Endothelial cell of umbilical vein (primary cell): ENCODE data around the gene HIPK1. TPM values are rescaled to one million over a fixed set of nuclear protein-coding genes. Genes with fewer than 3 reads are reported as not detected.

Source experiments
- BruUV-seq: library from RNA; stranded (reverse); fragments of 400-500 nt; replicated peaks from 2 replicates; lab custom pipeline; 2021; lab: Mats Ljungman, UMichigan
- CTCF ChIA-PET: fragments of 300-600, 350-600 bp; sonication (Branson Sonifier 250); formaldehyde crosslinking; loops from one replicate; lab custom pipeline; 2021; ENCODE audit warnings: antibody characterized with exemption, inconsistent platforms; lab: Charles Lee
- POLR2A ChIA-PET: fragments of 300-600, 350-600 bp; sonication (Branson Sonifier 250); formaldehyde crosslinking; loops from one replicate; lab custom pipeline; 2021; ENCODE audit warnings: antibody characterized with exemption, inconsistent platforms; lab: Charles Lee
- DNase-seq: peaks from one replicate; pipeline ENCODE4 v3.0.0-alpha.2; 2011; ENCODE audit warnings: low read depth, low spot score
- FAIRE-seq: peaks from 2 replicates; lab custom pipeline; 2011; peaks lifted over from hg19 to GRCh38; lab: Jason Lieb, UNC
- H2AFZ ChIP-seq: 2 replicates; pipeline ENCODE4 v1.6.0; 2012; ENCODE audit warnings: low read depth, low read length, control low read depth, inconsistent platforms
- H3K27ac ChIP-seq: 2 replicates; pipeline ENCODE4 v1.5.1; 2011; ENCODE audit warnings: low read depth, mild to moderate bottlenecking, control low read depth, low read length, moderate library complexity; ENCODE audit not compliant: insufficient read depth
- H3K27me3 ChIP-seq, 2 experiments: 2 replicates each; pipeline versions ENCODE4 v1.6.0 to v1.6.1; 2011; ENCODE audit warnings: low read length in 2 of 2, mixed read lengths in 1 of 2; ENCODE audit not compliant: control insufficient read depth in 2 of 2, insufficient read depth in 2 of 2
- H3K36me3 ChIP-seq, 2 experiments: 2 replicates in 1 of 2; 3 replicates in 1 of 2; pipeline ENCODE4 v1.5.1; 2011; ENCODE audit warnings: low read length in 2 of 2, mild to moderate bottlenecking in 1 of 2, moderate library complexity in 1 of 2; ENCODE audit not compliant: control insufficient read depth in 2 of 2, insufficient read depth in 2 of 2; ENCODE audit errors: extremely low read depth in 1 of 2
- H3K4me1 ChIP-seq: 3 replicates; pipeline ENCODE4 v1.5.1; 2011; ENCODE audit warnings: mild to moderate bottlenecking, low read length; ENCODE audit not compliant: control insufficient read depth, insufficient read depth; ENCODE audit errors: extremely low read depth
- H3K4me2 ChIP-seq: 2 replicates; pipeline ENCODE4 v1.6.1; 2011; ENCODE audit warnings: low read length, control low read depth, mixed read lengths; ENCODE audit not compliant: insufficient read depth
- H3K4me3 ChIP-seq, 3 experiments: fragments of 200-600 bp in 1 of 3; sonication (generic), shearing (Covaris generic) in 1 of 3; replicated peaks in 1 of 3; 2 replicates each; pipeline ENCODE4 v1.5.1; 2011 to 2016; ENCODE audit warnings: control low read depth in 3 of 3, low read length in 3 of 3, mild to moderate bottlenecking in 2 of 3, inconsistent platforms in 1 of 3, low read depth in 1 of 3, moderate library complexity in 1 of 3; ENCODE audit not compliant: insufficient read depth in 1 of 3
- H3K79me2 ChIP-seq: 2 replicates; pipeline ENCODE4 v1.6.0; 2012; ENCODE audit warnings: low read length, inconsistent platforms; ENCODE audit not compliant: control insufficient read depth, insufficient read depth
- H3K9ac ChIP-seq: replicated peaks from 2 replicates; pipeline ENCODE3; 2011; ENCODE audit warnings: low read length, control low read depth; ENCODE audit not compliant: insufficient read depth; ENCODE audit errors: extremely low read depth
- H3K9me1 ChIP-seq: replicated peaks from 3 replicates; pipeline ENCODE4 v1.6.0; 2011; ENCODE audit warnings: mild to moderate bottlenecking, low read length; ENCODE audit not compliant: control insufficient read depth, insufficient read depth; ENCODE audit errors: extremely low read depth
- H3K9me3 ChIP-seq: replicated peaks from 2 replicates; pipeline ENCODE4 v1.5.1; 2012; ENCODE audit warnings: low read length, inconsistent platforms; ENCODE audit not compliant: control insufficient read depth, insufficient read depth
- H4K20me1 ChIP-seq: replicated peaks from 2 replicates; pipeline ENCODE3; 2011; ENCODE audit warnings: mild to moderate bottlenecking, low read length; ENCODE audit not compliant: control insufficient read depth, insufficient read depth; ENCODE audit errors: extremely low read depth
- EZH2 ChIP-seq: IDR thresholded peaks from 2 replicates; pipeline ENCODE4 v1.6.1; 2012; ENCODE audit warnings: borderline replicate concordance, low read depth, mild to moderate bottlenecking, moderate library complexity, low read length, inconsistent platforms; ENCODE audit not compliant: severe bottlenecking
- FOS ChIP-seq: IDR thresholded peaks from 2 replicates; pipeline ENCODE4 v1.6.1; 2011; ENCODE audit warnings: mild to moderate bottlenecking, low read length, moderate library complexity, borderline replicate concordance; ENCODE audit not compliant: insufficient read depth
- GATA2 ChIP-seq: IDR thresholded peaks from 2 replicates; pipeline ENCODE4 v1.7.0; 2011; ENCODE audit warnings: low read depth, mild to moderate bottlenecking, moderate library complexity, mixed read lengths, low read length; ENCODE audit not compliant: insufficient read length, insufficient read depth
- JUN ChIP-seq: IDR thresholded peaks from 2 replicates; pipeline ENCODE4 v1.6.1; 2011; ENCODE audit warnings: borderline replicate concordance, low read depth; ENCODE audit not compliant: insufficient read length, insufficient read depth
- MYC ChIP-seq: IDR thresholded peaks from one replicate; pipeline ENCODE4 v1.6.1; 2011; ENCODE audit warnings: mild to moderate bottlenecking, low read depth, low read length
- POLR2A ChIP-seq: IDR thresholded peaks from 2 replicates; pipeline ENCODE4 v1.6.1; 2012; ENCODE audit warnings: low read depth, mild to moderate bottlenecking, control low read depth, low read length
- POLR2AphosphoS5 ChIP-seq: IDR thresholded peaks from 2 replicates; pipeline ENCODE4 v1.6.1; 2012; ENCODE audit warnings: low read depth, mild to moderate bottlenecking, control low read depth, low read length, moderate library complexity; ENCODE audit not compliant: insufficient read depth
- dilution Hi-C: fragments of 300-500 bp; cut with MboI; formaldehyde crosslinking; loops from one replicate; pipeline ENCODE4 v1.15.0; 2019; ENCODE audit warnings: low sequenced_read_pairs; ENCODE audit not compliant: extremely low pct_ligation_motif_present
- intact Hi-C: fragments of 100-400 bp; cut with micrococcal nuclease; formaldehyde crosslinking; loops from one replicate; pipeline ENCODE4 v1.10.0; 2022
- polyA plus RNA-seq, 4 experiments: library from polyadenylated mRNA; depleted of rRNA in 3 of 4; stranded (reverse) in 3 of 4; unstranded in 1 of 4; fragments of >200 nt; gene quantifications; 2 replicates each; pipeline versions ENCODE4 v1.2.1 to v1.2.3, GENCODE V29; 2011 to 2012; ENCODE audit warnings: missing spikeins in 1 of 4
- total RNA-seq: library from RNA; stranded (reverse); gene quantifications from 2 replicates; pipeline ENCODE4 v1.2.3, GENCODE V29; 2021
- TF ChIP-seq, protein P1 (sequence below), 2 donors: IDR thresholded peaks; 1 replicate in 1 of 2; 2 replicates in 1 of 2; pipeline ENCODE4 v1.5.1; 2011; ENCODE audit warnings: low read length in 2 of 2, mild to moderate bottlenecking in 2 of 2, moderate library complexity in 2 of 2, control low read depth in 1 of 2, inconsistent platforms in 1 of 2, low read depth in 1 of 2; ENCODE audit not compliant: insufficient read depth in 1 of 2; ENCODE audit errors: extremely low read depth in 1 of 2

The HIPK1 gene
- total and polyA plus RNA-seq, 2 donors (not counting 3 experiments of a cell fraction or from before 2014, with no cell fraction given) = 39.3 to 56.1 TPM

DNA sequence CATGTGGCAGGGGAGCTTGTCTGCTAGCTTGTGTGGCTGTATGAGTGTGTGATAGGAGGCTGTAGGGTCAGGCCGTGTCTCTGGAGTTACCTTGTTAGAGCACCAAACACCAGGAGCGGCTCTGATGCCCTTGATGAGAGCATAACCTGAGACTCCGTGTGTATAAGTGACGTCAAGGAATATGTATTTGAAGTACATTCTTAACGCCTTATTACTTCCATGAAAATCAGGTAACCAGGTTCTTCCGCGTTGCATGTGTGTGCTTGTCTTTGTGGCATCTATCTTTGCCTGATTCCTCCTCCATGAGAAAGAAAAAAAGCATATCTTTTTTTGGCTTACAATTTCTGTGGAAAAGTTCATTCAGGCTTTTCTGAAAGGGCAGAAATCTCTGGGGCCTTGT, 54.7 kb downstream of the HIPK1 start:
- intact Hi-C loops = no loop called here
- DNase-seq (no peak), FAIRE-seq (no peak)
- Histone ChIP-seq H4K20me1 (no peaks in the 10 kb centered on the region), H3K4me1 (peaks cover 25% of the 10 kb centered on the region), H3K27ac (no peak overlapping the region), H3K27me3 (no peaks in the 10 kb centered on the region), H3K79me2 (no peaks in the 10 kb centered on the region), H2AFZ (no peak overlapping the region), H3K36me3 (no peaks in the 10 kb centered on the region), H3K9me1 (no peaks in the 10 kb centered on the region), H3K4me2 (no peak overlapping the region), H3K9ac (no peak overlapping the region), H3K9me3 (no peaks in the 10 kb centered on the region), H3K4me3 (no peak overlapping the region)
- dilution Hi-C loops = no loop called here
- CTCF ChIA-PET = interaction anchor here (1.3 to 2.6 kb wide), 5 partner anchors 9 to 444 kb away, joined by 3 to 17 read pairs (median 3); no protein-coding TSS in a partner anchor
- TF ChIP-seq, protein P1, sequence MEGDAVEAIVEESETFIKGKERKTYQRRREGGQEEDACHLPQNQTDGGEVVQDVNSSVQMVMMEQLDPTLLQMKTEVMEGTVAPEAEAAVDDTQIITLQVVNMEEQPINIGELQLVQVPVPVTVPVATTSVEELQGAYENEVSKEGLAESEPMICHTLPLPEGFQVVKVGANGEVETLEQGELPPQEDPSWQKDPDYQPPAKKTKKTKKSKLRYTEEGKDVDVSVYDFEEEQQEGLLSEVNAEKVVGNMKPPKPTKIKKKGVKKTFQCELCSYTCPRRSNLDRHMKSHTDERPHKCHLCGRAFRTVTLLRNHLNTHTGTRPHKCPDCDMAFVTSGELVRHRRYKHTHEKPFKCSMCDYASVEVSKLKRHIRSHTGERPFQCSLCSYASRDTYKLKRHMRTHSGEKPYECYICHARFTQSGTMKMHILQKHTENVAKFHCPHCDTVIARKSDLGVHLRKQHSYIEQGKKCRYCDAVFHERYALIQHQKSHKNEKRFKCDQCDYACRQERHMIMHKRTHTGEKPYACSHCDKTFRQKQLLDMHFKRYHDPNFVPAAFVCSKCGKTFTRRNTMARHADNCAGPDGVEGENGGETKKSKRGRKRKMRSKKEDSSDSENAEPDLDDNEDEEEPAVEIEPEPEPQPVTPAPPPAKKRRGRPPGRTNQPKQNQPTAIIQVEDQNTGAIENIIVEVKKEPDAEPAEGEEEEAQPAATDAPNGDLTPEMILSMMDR (IDR thresholded peaks at IDR 0.05; ENCODE audit: extremely low read depth in 1 of 2, insufficient read depth in 1 of 2, low read depth in 1 of 2, low read length in 2 of 2) = no peak
- TF ChIP-seq JUN = no peak
- TF ChIP-seq MYC = no peak
- no peak for TF ChIP-seq EZH2
- TF ChIP-seq POLR2AphosphoS5 = no peak
- no peak for TF ChIP-seq POLR2A
- TF ChIP-seq FOS = no peak
- no peak for TF ChIP-seq GATA2
- POLR2A ChIA-PET = no interaction called here
- BruUV-seq = no TSS peak
